HL-60/S4 treated with phorbol 12-myristate 13-acetate at 8.2 ng/mL for 4 days and 3 days (cell line): ENCODE measurements around the gene PCDHGA7.
"Not testable (repeated sequence)": the region's sequence is repeated elsewhere in the genome, so short reads cannot be mapped to it uniquely, and the experiment has no call there.

Experiments
- in situ Hi-C: fragments of 300-500 bp; cut with MboI; formaldehyde crosslinking; loops from 2 replicates; pipeline ENCODE4 v1.15.0; 2022; ENCODE audit warnings: low sequenced_read_pairs

PCDHGA7 gene

GRCh38 chr5:141397756-141398551, 15.4 kb downstream of the PCDHGA7 start, which contains the start of gene PCDHGB5:
PCDHGB5 (plus strand) TSS chr5:141397947; CDS start chr5:141398128, 181 bp downstream.
- in situ Hi-C loops, result not testable (repeated sequence)

DNA sequence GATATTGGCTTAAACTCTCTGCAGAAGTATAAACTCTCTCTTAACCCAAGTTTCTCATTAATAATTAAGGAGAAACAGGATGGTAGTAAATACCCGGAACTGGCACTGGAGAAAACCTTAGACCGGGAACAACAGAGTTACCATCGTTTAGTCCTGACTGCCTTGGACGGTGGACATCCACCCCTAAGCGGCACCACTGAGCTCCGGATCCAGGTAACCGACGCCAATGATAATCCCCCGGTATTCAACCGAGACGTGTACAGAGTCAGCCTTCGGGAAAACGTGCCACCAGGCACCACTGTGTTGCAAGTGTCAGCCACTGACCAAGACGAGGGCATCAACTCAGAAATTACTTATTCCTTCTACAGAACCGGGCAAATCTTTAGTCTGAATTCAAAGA, 16.1 kb downstream of the PCDHGA7 start:
- in situ Hi-C loops, result no loop called here

- in situ Hi-C loops, result no loop called here
These were observed 17.2 kb downstream of the PCDHGA7 start for GRCh38 chr5:141399555-141400258.

DNA sequence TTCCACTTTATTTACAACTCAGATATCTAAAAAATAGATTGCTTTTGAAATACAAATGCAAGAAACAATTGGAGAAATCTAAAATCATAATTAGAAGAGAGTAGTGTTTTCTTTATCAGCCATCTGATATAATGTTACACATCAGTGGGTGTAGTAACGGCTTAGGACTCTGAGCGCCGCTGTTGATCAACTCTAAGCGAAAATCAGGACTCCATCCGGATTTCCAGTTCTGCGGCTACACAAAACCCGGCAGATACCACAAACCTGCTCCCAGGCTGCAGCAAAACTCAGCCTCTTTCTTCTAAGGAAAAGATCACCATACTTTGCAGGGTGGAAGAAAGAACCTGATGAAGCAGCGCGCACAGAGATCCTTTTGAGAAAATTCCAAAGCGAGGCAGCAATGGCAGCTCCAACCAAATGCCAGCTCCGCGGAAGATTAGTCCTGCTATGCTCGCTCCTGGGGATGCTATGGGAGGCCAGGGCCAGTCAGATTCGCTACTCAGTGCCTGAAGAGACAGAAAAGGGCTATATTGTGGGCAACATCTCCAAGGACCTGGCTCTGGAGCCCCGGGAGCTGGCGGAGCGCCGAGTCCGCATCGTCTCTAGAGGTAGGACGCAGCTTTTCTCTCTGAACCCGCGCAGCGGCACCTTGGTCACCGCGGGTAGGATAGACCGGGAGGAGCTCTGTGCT, 20.2 kb downstream of the PCDHGA7 start, which contains the start of gene PCDHGA9:
TSS of gene PCDHGA9 (plus strand) at position 226 of the 691 bp plus-strand sequence. CDS start at position 401, 175 bp downstream.
- in situ Hi-C loops, result no loop called here

GRCh38 chr5:141403387-141403786, 20.8 kb downstream of the PCDHGA7 start:
- in situ Hi-C loops, result no loop called here

DNA sequence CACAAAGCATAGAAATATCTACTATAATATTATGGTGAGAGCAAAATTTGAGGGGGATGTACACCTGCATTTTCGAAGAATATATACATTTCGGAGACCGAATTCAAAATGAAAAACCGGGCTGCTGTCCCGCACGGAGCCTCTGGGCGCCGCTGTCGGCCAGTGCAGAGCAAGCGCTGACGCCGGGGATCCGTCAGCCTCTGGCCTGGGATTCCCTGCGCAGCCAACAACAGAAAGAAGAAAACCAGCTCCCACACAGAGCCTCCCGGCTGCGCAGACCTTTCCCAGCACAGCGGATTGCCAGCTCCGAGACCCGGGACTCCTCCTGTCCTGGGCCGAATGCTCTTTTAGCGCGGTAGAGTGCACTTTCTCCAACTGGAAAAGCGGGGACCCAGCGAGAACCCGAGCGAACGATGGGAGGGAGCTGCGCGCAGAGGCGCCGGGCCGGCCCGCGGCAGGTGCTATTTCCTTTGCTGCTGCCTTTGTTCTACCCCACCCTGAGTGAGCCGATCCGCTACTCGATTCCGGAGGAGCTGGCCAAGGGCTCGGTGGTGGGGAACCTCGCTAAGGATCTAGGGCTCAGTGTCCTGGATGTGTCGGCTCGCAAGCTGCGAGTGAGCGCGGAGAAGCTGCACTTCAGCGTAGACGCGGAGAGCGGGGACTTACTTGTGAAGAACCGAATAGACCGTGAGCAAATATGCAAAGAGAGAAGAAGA, 25.4 kb downstream of the PCDHGA7 start, which contains the start of gene PCDHGB6:
TSS of gene PCDHGB6 (plus strand) at position 232 of the 716 bp plus-strand sequence. CDS start at position 414, 182 bp downstream.
- in situ Hi-C loops, result not testable (repeated sequence)

DNA sequence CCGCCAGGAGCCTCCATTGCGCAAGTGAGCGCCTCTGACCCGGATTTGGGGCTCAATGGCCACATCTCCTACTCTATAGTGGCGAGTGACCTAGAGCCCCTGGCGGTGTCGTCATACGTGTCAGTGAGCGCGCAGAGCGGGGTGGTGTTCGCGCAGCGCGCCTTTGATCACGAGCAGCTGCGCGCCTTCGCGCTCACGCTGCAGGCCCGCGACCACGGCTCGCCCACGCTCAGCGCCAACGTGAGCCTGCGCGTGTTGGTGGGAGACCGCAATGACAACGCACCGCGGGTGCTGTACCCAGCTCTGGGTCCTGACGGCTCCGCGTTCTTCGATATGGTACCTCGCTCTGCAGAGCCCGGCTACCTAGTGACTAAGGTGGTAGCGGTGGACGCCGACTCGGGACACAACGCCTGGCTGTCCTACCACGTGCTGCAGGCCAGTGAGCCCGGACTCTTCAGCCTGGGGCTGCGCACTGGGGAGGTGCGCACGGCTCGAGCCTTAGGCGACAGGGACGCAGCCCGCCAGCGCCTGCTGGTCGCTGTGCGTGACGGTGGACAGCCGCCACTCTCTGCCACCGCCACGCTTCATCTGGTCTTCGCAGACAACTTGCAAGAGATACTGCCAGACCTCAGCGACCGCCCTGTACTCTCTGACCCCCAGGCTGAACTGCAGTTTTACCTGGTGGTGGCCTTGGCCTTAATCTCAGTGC, 27.2 kb downstream of the PCDHGA7 start:
- in situ Hi-C loops, result loop anchor here (10.0 kb wide), 2 partner anchors 115 to 145 kb away; no protein-coding TSS in a partner anchor

DNA sequence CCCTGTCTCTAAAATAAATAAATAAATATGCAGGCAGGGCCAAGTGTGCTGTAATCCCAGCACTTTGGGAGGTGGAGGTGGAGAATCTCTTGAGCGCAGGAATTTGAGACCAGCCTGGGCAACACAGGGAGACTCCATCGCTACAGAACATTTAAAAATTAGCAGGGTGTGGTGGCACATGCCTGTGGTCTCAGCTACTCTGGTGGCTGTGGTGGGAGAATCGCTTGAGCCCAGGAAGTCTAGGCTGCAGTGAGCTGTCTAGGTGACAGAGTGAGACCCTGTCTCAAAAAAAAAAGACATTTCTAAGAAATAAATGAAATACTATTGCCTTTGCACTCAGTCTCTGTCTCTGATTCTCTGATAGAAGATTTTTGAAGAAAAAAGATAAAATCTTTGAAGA, 29.0 kb downstream of the PCDHGA7 start:
- in situ Hi-C loops, result loop anchor here (10.0 kb wide), 2 partner anchors 113 to 143 kb away; no protein-coding TSS in a partner anchor

- in situ Hi-C loops, result loop anchor here (10.0 kb wide), 2 partner anchors 112 to 142 kb away; no protein-coding TSS in a partner anchor
These were observed 30.5 kb downstream of the PCDHGA7 start, which contains the start of gene PCDHGA10 for GRCh38 chr5:141412854-141413539. PCDHGA10 (plus strand) TSS chr5:141412987; CDS start chr5:141413176, 189 bp downstream.

GRCh38 chr5:141413540-141414069, 31.1 kb downstream of the PCDHGA7 start:
- in situ Hi-C loops, result loop anchor here (10.0 kb wide), 2 partner anchors 111 to 141 kb away; no protein-coding TSS in a partner anchor

GRCh38 chr5:141414548-141415274, 32.2 kb downstream of the PCDHGA7 start:
- in situ Hi-C loops, result loop anchor here (10.0 kb wide), 2 partner anchors 110 to 140 kb away; no protein-coding TSS in a partner anchor

DNA sequence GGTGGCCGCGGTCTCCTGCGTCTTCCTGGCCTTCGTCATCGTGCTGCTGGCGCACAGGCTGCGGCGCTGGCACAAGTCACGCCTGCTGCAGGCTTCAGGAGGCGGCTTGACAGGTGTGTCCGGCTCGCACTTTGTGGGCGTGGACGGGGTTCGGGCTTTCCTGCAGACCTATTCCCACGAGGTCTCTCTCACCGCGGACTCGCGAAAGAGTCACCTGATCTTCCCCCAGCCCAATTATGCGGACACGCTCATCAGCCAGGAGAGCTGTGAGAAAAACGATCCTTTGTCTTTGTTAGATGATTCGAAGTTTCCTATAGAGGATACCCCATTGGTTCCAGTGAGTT, 32.7 kb downstream of the PCDHGA7 start:
- in situ Hi-C loops, result loop anchor here (10.0 kb wide), 2 partner anchors 110 to 140 kb away; no protein-coding TSS in a partner anchor

DNA sequence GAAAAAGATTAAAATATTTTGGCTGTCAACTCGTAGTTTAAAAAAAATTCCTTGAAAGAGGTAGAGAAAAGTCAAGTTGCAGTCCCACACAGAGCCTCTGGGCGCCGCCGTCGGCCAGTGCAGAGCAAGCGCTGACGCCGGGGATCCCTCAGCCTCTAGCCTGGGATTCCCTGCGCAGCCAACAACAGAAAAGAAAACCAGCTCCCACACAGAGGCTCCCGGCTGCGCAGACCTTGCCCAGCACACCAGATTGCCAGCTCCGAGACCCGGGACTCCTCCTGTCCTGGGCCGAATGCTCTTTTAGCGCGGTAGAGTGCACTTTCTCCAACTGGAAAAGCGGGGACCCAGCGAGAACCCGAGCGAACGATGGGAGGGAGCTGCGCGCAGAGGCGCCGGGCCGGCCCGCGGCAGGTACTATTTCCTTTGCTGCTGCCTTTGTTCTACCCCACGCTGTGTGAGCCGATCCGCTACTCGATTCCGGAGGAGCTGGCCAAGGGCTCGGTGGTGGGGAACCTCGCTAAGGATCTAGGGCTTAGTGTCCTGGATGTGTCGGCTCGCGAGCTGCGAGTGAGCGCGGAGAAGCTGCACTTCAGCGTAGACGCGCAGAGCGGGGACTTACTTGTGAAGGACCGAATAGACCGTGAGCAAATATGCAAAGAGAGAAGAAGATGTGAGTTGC, 35.1 kb downstream of the PCDHGA7 start, which contains the start of gene PCDHGB7:
TSS of gene PCDHGB7 (plus strand) at position 184 of the 679 bp plus-strand sequence. CDS start at position 367, 183 bp downstream.
- in situ Hi-C loops, result loop anchor here (10.0 kb wide), 2 partner anchors 107 to 137 kb away; no protein-coding TSS in a partner anchor

- in situ Hi-C loops, result loop anchor here (10.0 kb wide), 2 partner anchors 106 to 136 kb away; no protein-coding TSS in a partner anchor
These were observed 36.7 kb downstream of the PCDHGA7 start for GRCh38 chr5:141419074-141419880.

GRCh38 chr5:141420855-141421488, 38.4 kb downstream of the PCDHGA7 start, which contains the start of gene PCDHGA11:
PCDHGA11 (plus strand) TSS chr5:141421051; CDS start chr5:141421228, 177 bp downstream.
- in situ Hi-C loops, result no loop called here

DNA sequence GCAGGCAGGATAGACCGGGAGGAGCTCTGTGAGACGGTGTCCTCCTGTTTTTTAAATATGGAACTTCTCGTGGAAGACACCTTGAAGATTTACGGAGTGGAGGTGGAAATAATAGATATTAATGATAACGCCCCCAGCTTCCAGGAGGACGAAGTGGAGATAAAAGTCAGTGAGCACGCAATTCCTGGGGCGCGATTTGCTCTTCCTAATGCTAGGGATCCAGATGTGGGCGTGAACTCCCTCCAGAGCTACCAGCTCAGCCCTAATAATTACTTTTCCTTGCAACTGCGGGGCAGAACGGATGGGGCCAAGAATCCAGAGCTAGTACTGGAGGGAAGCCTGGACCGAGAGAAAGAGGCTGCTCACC, 38.9 kb downstream of the PCDHGA7 start:
- in situ Hi-C loops, result no loop called here
